ENCODE results near the gene RMND5B. TPM values are rescaled to one million over a fixed set of nuclear protein-coding genes. Genes with fewer than 3 reads are reported as not detected.

RMND5B gene
- total and polyA plus RNA-seq, 10 of the 15 experiments (the other 5 are each of a cell fraction or from before 2014, with no cell fraction given) = 1.6 to 50.7 (median 30.9) TPM

GRCh38 chr5:178129296-178129695 lies 1.5 kb upstream of the RMND5B start:
- Histone ChIP-seq H3K4me3 (no peak overlapping the region), H3K27ac (ENCODE audit: control insufficient read depth, insufficient read depth) (no peak overlapping the region), H4K20me1 (ENCODE audit: control insufficient read depth, insufficient read depth) (no peaks in the 10 kb centered on the region), H3K4me2 (ENCODE audit: control insufficient read depth, insufficient read depth) (no peak overlapping the region), H3K9me3 (replicated peaks; ENCODE audit: control insufficient read depth, insufficient read depth, low read length) (no peaks in the 10 kb centered on the region), H2AFZ (ENCODE audit: control insufficient read depth, low read depth, low read length) (no peak overlapping the region), H3K27me3 (replicated peaks in 1 of 2; ENCODE audit: control insufficient read depth in 2 of 2, insufficient read depth in 2 of 2, low read length in 1 of 2) (no peaks in the 10 kb centered on the region), H3K4me1 (ENCODE audit: control insufficient read depth, insufficient read depth, low read length) (peaks cover 4% of the 10 kb centered on the region; the same call in 1 of the 2 replicates), H3K9ac (ENCODE audit: control insufficient read depth, insufficient read depth, low read length) (no peak overlapping the region), H3K79me2 (ENCODE audit: control insufficient read depth, insufficient read depth, low read length) (peaks cover 19% of the 10 kb centered on the region), H3K36me3 (ENCODE audit: control insufficient read depth in 2 of 2, insufficient read depth in 2 of 2, low read length in 1 of 2) (no peaks in the 10 kb centered on the region)
- SMC1A ChIA-PET (ENCODE audit: uncharacterized antibody, unreplicated experiment) = no interaction called here
- 66% methylated on average over 8 of the region's 9 CpGs for WGBS (ENCODE audit: insufficient coverage, insufficient replicate concordance, low lambda C conversion rate, missing lambda C conversion rate)
- no peak for DNase-seq (ENCODE audit: low read depth, low spot score)
- in situ Hi-C loops (cut with MboI) = loop anchor here (10.0 kb wide), 1 partner anchor 1686 kb away; no protein-coding TSS in a partner anchor
- FAIRE-seq = no peak
- CTCF ChIA-PET = interaction anchor here (1.1 to 1.7 kb wide), 3 partner anchors 8 to 13 kb away, joined by 3 to 8 read pairs (median 7); no protein-coding TSS in a partner anchor
- ATAC-seq = no peak
- no TSS peak for BruUV-seq (replicated peaks)
- intact Hi-C loops (cut with micrococcal nuclease; ENCODE audit: unreplicated experiment) = no loop called here
- TF ChIP-seq E4F1 (IDR thresholded peaks at IDR 0.05; ENCODE audit: borderline replicate concordance, partially characterized antibody) = no peak
- no peak for TF ChIP-seq ZNF384 (IDR thresholded peaks at IDR 0.05; ENCODE audit: borderline replicate concordance, low read depth, low read length)
- TF ChIP-seq ZNF24 (IDR thresholded peaks at IDR 0.05) = no peak
- TF ChIP-seq JUNB (IDR thresholded peaks at IDR 0.05) = no peak
- no peak for TF ChIP-seq NR2C1 (IDR thresholded peaks at IDR 0.05)
- no peak for TF ChIP-seq MYB (IDR thresholded peaks at IDR 0.05; ENCODE audit: borderline replicate concordance, low read depth, low read length)
- no peak for TF ChIP-seq ZZZ3 (IDR thresholded peaks at IDR 0.05; ENCODE audit: control insufficient read depth, insufficient read length, low read depth)
- no peak for TF ChIP-seq ZBTB40 (IDR thresholded peaks at IDR 0.05; ENCODE audit: borderline replicate concordance)
- no peak for TF ChIP-seq SIX5 (IDR thresholded peaks at IDR 0.05; ENCODE audit: low read depth, low read length, severe bottlenecking)
- TF ChIP-seq BCLAF1 (IDR thresholded peaks at IDR 0.05) = no peak
- TF ChIP-seq BRCA1 (IDR thresholded peaks at IDR 0.05; ENCODE audit: low read depth, low read length) = no peak
- TF ChIP-seq BCL11A (IDR thresholded peaks at IDR 0.05; ENCODE audit: low read depth, low read length) = no peak
- no peak for TF ChIP-seq YBX1 (IDR thresholded peaks at IDR 0.05)
- TF ChIP-seq USF1 (IDR thresholded peaks at IDR 0.05; ENCODE audit: borderline replicate concordance, extremely low read length, insufficient read depth, low read depth, low read length) = no peak
- TF ChIP-seq SP1 (IDR thresholded peaks at IDR 0.05; ENCODE audit: low read depth, low read length) = no peak
- POLR2A ChIA-PET = interaction anchor here (0.6 to 1.6 kb wide), 3 partner anchors 13 to 37 kb away, joined by 3 to 4 read pairs (median 3); no protein-coding TSS in a partner anchor
- RAD21 ChIA-PET (ENCODE audit: unreplicated experiment) = no interaction called here

Data from GM12878 (cell line).